Natural killer cell (primary cell): ENCODE results near the gene ACVR1. TPM values are rescaled to one million over a fixed set of nuclear protein-coding genes. Genes with fewer than 3 reads are reported as not detected.

Experiments
- ATAC-seq, 3 donors: fragments of 150-1000 bp in 2 of 3; fragments of 200-7000 bp in 1 of 3; cut with Tn5 transposase; 1 replicate in 1 of 3; 2 replicates in 2 of 3; pipeline ENCODE4 v1.10.0; 2021; ENCODE audit warnings: mild to moderate bottlenecking in 2 of 3, moderate library complexity in 2 of 3
- DNase-seq, 2 donors: peaks; one replicate each; pipeline versions ENCODE4 v3.0.0 to v3.0.0-alpha.2; 2013 to 2021; ENCODE audit warnings: mixed read lengths in 1 of 2
- H3K27ac ChIP-seq: one replicate; pipeline ENCODE4 v1.5.1; 2013; ENCODE audit warnings: mild to moderate bottlenecking, low read length
- H3K27me3 ChIP-seq: one replicate; pipeline ENCODE4 v1.6.1; 2013; ENCODE audit warnings: low read length; ENCODE audit not compliant: control insufficient read depth, insufficient read depth
- H3K36me3 ChIP-seq: one replicate; pipeline ENCODE4 v1.6.1; 2013; ENCODE audit warnings: low read length; ENCODE audit not compliant: control insufficient read depth, insufficient read depth
- H3K4me1 ChIP-seq: one replicate; pipeline ENCODE4 v1.6.1; 2013; ENCODE audit warnings: low read length; ENCODE audit not compliant: control insufficient read depth, insufficient read depth
- H3K4me3 ChIP-seq: one replicate; pipeline ENCODE4 v1.5.1; 2013; ENCODE audit warnings: low read length
- H3K9me3 ChIP-seq: one replicate; pipeline ENCODE4 v1.6.1; 2013; ENCODE audit warnings: low read length; ENCODE audit not compliant: control insufficient read depth, insufficient read depth
- H3K27ac Mint-ChIP-seq, 2 donors: one replicate each; pipeline ENCODE4 v1.8.0; 2022; ENCODE audit warnings: mild to moderate bottlenecking in 2 of 2, mixed read lengths in 2 of 2, moderate library complexity in 1 of 2
- H3K27me3 Mint-ChIP-seq, 2 donors: one replicate each; pipeline ENCODE4 v1.8.0; 2022; ENCODE audit warnings: low read depth in 2 of 2, mixed read lengths in 2 of 2
- H3K36me3 Mint-ChIP-seq: one replicate; pipeline ENCODE4 v1.8.0; 2022; ENCODE audit warnings: mixed read lengths
- H3K4me1 Mint-ChIP-seq, 2 donors: one replicate each; pipeline ENCODE4 v1.8.0; 2022; ENCODE audit warnings: mixed read lengths in 2 of 2
- H3K4me3 Mint-ChIP-seq: one replicate; pipeline ENCODE4 v1.8.0; 2022; ENCODE audit warnings: mild to moderate bottlenecking, moderate library complexity, mixed read lengths
- H3K9me3 Mint-ChIP-seq, 2 donors: one replicate each; pipeline ENCODE4 v1.8.0; 2022; ENCODE audit warnings: mixed read lengths in 2 of 2
- WGBS: methylation state at CpG from one replicate; pipeline ENCODE4 v1.1.7; 2013; ENCODE audit warnings: missing lambda C conversion rate; ENCODE audit not compliant: insufficient coverage; 5-methylcytosine and 5-hydroxymethylcytosine counted together
- intact Hi-C: fragments of 100-400 bp; cut with micrococcal nuclease; formaldehyde crosslinking; loops from one replicate; pipeline ENCODE4 v1.14.2; 2022
- total RNA-seq, 4 donors: library from RNA; stranded (reverse); fragments of 120-200 nt in 1 of 4; gene quantifications; one replicate each; pipeline versions ENCODE4 v1.2.3 to v1.2.4, GENCODE V29; 2013 to 2022
- TF ChIP-seq, protein P1 (sequence below): fragments of 200-600 bp; IDR thresholded peaks from one replicate; pipeline ENCODE4 v1.8.0; 2022; ENCODE audit warnings: antibody characterized with exemption

The ACVR1 gene
- total RNA-seq, 3 donors from 2014 or later (not counting 1 experiment from before 2014, with no cell fraction given), result 3.3 to 6.9 (median 6.1) TPM

GRCh38 chr2:157732596-157732995 lies 143.5 kb downstream of the ACVR1 start:
- Mint-ChIP-seq H3K9me3 (peaks cover 4 to 6% of the 10 kb centered on the region in 2 donors), H3K4me1 (no peaks in the 10 kb centered on the region), H3K27ac (no peak overlapping the region), H3K4me3 (no peak overlapping the region), H3K27me3 (no peaks in the 10 kb centered on the region), H3K36me3 (no peaks in the 10 kb centered on the region)
- no peak overlapping the region for H3K27ac ChIP-seq
- no peaks in the 10 kb centered on the region for H3K9me3 ChIP-seq
- ATAC-seq (no peak), DNase-seq (no peak)
- intact Hi-C loops, result no loop called here
- H3K27me3 ChIP-seq, result no peaks in the 10 kb centered on the region
- 95% methylated on average over 3 of the region's 3 CpGs for WGBS
- H3K4me3 ChIP-seq, result no peak overlapping the region
- H3K4me1 ChIP-seq, result no peaks in the 10 kb centered on the region
- TF ChIP-seq, protein P1, sequence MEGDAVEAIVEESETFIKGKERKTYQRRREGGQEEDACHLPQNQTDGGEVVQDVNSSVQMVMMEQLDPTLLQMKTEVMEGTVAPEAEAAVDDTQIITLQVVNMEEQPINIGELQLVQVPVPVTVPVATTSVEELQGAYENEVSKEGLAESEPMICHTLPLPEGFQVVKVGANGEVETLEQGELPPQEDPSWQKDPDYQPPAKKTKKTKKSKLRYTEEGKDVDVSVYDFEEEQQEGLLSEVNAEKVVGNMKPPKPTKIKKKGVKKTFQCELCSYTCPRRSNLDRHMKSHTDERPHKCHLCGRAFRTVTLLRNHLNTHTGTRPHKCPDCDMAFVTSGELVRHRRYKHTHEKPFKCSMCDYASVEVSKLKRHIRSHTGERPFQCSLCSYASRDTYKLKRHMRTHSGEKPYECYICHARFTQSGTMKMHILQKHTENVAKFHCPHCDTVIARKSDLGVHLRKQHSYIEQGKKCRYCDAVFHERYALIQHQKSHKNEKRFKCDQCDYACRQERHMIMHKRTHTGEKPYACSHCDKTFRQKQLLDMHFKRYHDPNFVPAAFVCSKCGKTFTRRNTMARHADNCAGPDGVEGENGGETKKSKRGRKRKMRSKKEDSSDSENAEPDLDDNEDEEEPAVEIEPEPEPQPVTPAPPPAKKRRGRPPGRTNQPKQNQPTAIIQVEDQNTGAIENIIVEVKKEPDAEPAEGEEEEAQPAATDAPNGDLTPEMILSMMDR, result no peak
- H3K36me3 ChIP-seq, result no peaks in the 10 kb centered on the region

DNA sequence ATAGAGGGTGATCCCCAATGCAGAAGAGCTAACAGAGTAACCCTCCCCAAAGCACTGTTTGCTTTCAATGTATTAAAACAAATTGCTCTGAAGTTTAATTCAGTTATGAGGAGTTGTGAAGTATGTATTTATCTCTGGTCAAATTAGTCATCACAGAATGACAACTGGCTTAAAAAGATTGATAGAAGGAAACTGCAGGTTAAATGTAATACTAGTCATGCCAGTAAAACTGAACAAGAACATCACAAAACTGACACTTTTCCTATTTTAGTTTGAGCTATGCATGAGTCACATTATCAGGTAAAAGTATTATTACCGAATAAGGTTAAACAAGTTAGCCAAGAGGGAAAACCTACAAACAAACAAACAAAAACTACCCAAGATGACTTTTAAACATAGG lies 148.4 kb downstream of the ACVR1 start:
- no peak overlapping the region for H3K4me3 ChIP-seq
- intact Hi-C loops, result no loop called here
- no CpG with 5 or more reads among the region's 1 CpG for WGBS
- H3K27me3 ChIP-seq, result no peaks in the 10 kb centered on the region
- no peaks in the 10 kb centered on the region for H3K36me3 ChIP-seq
- TF ChIP-seq, protein P1, result no peak
- H3K4me3 Mint-ChIP-seq, result no peak overlapping the region
- DNase-seq (no peak), ATAC-seq (no peak)
- no peak overlapping the region for H3K27ac Mint-ChIP-seq
- H3K4me1 ChIP-seq, result no peaks in the 10 kb centered on the region
- H3K27ac ChIP-seq, result no peak overlapping the region
- H3K4me1 Mint-ChIP-seq, result no peaks in the 10 kb centered on the region
- no peaks in the 10 kb centered on the region for H3K27me3 Mint-ChIP-seq
- H3K9me3 Mint-ChIP-seq, result peaks cover 10 to 13% of the 10 kb centered on the region in 2 donors
- H3K36me3 Mint-ChIP-seq, result peaks cover 13% of the 10 kb centered on the region
- H3K9me3 ChIP-seq, result peaks cover 3% of the 10 kb centered on the region

DNA sequence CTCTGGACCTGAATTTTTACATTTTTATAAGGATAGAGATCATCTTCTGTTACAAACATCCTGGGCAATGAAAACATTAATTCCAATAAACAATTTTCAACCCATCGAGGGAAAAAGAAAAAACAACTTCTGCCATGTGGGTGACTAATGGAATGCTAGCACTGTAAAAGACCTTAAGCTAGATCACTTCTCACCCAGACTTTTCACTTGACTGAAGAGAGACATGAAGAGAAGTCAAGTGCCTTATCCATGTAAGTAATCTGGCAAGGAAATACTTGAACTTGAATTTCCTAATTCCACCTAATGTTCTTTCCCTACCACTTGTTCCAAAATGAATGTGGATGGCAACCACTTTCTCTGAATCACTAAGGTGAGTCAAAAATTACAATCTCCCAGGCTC lies 149.2 kb downstream of the ACVR1 start:
- WGBS, result 100% methylated on average over 1 of the region's 1 CpG
- Histone ChIP-seq H3K9me3 (peaks cover 3% of the 10 kb centered on the region), H3K4me1 (no peaks in the 10 kb centered on the region), H3K36me3 (no peaks in the 10 kb centered on the region), H3K27ac (no peak overlapping the region), H3K27me3 (no peaks in the 10 kb centered on the region), H3K4me3 (no peak overlapping the region)
- H3K4me1 Mint-ChIP-seq, result no peaks in the 10 kb centered on the region
- no peak for ATAC-seq
- H3K27ac Mint-ChIP-seq, result no peak overlapping the region
- H3K4me3 Mint-ChIP-seq, result no peak overlapping the region
- peaks cover 12 to 16% of the 10 kb centered on the region in 2 donors for H3K9me3 Mint-ChIP-seq
- peaks cover 20% of the 10 kb centered on the region for H3K36me3 Mint-ChIP-seq
- intact Hi-C loops, result no loop called here
- TF ChIP-seq, protein P1, result no peak
- H3K27me3 Mint-ChIP-seq, result no peaks in the 10 kb centered on the region
- no peak for DNase-seq

DNA sequence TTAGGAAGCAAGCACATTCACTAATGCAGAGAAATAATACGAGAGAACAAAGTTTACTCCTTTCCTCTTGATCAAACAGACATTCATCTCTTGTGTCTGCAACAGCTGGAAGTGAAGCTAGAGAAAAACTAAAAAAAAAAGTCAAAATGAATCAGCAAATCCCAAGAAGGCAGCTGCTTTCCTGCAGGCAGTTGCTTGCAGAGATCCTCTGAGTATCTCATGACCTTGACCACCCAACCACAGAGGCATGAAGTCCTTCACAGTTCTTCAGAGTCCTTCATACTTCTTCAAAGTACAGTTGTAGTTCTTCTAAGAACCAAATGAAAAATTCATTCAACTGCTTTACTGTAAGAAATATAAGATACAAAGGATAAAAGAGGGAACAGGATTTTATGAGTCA lies 150.3 kb downstream of the ACVR1 start:
- Mint-ChIP-seq H3K27me3 (no peaks in the 10 kb centered on the region), H3K4me3 (no peak overlapping the region), H3K27ac (no peak overlapping the region), H3K9me3 (peaks cover 12 to 16% of the 10 kb centered on the region in 2 donors), H3K4me1 (no peaks in the 10 kb centered on the region), H3K36me3 (peaks cover 22% of the 10 kb centered on the region)
- Histone ChIP-seq H3K4me1 (no peaks in the 10 kb centered on the region), H3K9me3 (peaks cover 9% of the 10 kb centered on the region), H3K27ac (no peak overlapping the region), H3K4me3 (no peak overlapping the region), H3K36me3 (no peaks in the 10 kb centered on the region), H3K27me3 (no peaks in the 10 kb centered on the region)
- intact Hi-C loops, result no loop called here
- TF ChIP-seq, protein P1, result no peak
- WGBS, result 20% methylated on average over 1 of the region's 1 CpG
- ATAC-seq (no peak), DNase-seq (no peak)
